Measurements from ENCODE around the gene LIME1. TPM values are rescaled to one million over a fixed set of nuclear protein-coding genes. Genes with fewer than 3 reads are reported as not detected.

LIME1 gene
- total and polyA plus RNA-seq, 9 of the 15 experiments (the other 6 are each of a cell fraction or from before 2014, with no cell fraction given) = 0.11 to 17.1 (median 2.8) TPM; not detected in 2

GRCh38 chr20:63705232-63706026 is 31.0 kb upstream of the LIME1 start:
- POLR2A ChIA-PET = interaction anchor here (0.5 to 4.0 kb wide), 2 partner anchors 160 to 183 kb away, joined by 3 to 23 read pairs; partner anchors contain the start of gene TPD52L2
- FAIRE-seq (no peak), ATAC-seq (no peak), DNase-seq (ENCODE audit: extremely low read depth in 1 of 4, low spot score in 3 of 4) (peak in 2 of 4 experiments; percentile 3 to 5)
- H3K9ac ChIP-seq (ENCODE audit: insufficient read depth in 1 of 2, low read depth in 2 of 2, low read length in 2 of 2) = peak overlapping the region in 1 of 2 experiments; percentile 60; a peak in 1 of 4 replicates
- peaks cover 52% of the 10 kb centered on the region for H3K36me3 ChIP-seq (ENCODE audit: control insufficient read depth, insufficient read depth, low read length)
- WGBS (ENCODE audit: insufficient coverage, low coverage, missing lambda C conversion rate) = 92% methylated on average over 8 of the region's 8 CpGs
- CTCF ChIA-PET (ENCODE audit: low intra/inter-chr PET ratio) = interaction anchor here (0.6 to 2.6 kb wide), 2 partner anchors 159 to 165 kb away, joined by 4 to 18 read pairs; partner anchors contain the start of gene TPD52L2
- peaks cover 22% of the 10 kb centered on the region for H4K20me1 ChIP-seq (replicated peaks; ENCODE audit: control insufficient read depth, insufficient read depth, low read length)
- peaks cover 13 to 79% of the 10 kb centered on the region in 2 experiments for H3K4me1 ChIP-seq (replicated peaks in 1 of 2; ENCODE audit: control insufficient read depth in 2 of 2, insufficient read depth in 2 of 2, low read length in 2 of 2)
- no TSS peak for BruUV-seq (replicated peaks)
- H3K4me3 ChIP-seq = no peak overlapping the region
- in situ Hi-C loops (cut with MboI) = loop anchor here (5.0 kb wide), 1 partner anchor 157 kb away; the partner anchor contains the start of gene ABHD16B
- H3K27ac ChIP-seq (ENCODE audit: extremely low read depth, low read depth, low read length) = no peak overlapping the region
- no peak overlapping the region for H3K4me2 ChIP-seq (ENCODE audit: insufficient read depth, low read length)
- H3K9me3 ChIP-seq (replicated peaks; ENCODE audit: control insufficient read depth, insufficient read depth, low read depth, low read length) = no peaks in the 10 kb centered on the region
- no peaks in the 10 kb centered on the region for H3K27me3 ChIP-seq (ENCODE audit: control insufficient read depth in 2 of 2, insufficient read depth in 2 of 2, low read length in 2 of 2)
- H3K9me1 ChIP-seq (ENCODE audit: control insufficient read depth, insufficient read depth, low read length) = no peaks in the 10 kb centered on the region
- TF ChIP-seq RBFOX2 (IDR thresholded peaks at IDR 0.05; ENCODE audit: low read depth, low read length) (0 out of 2 replicates have a peak, but pooled peaks have one; percentile 6), TRIM25 (IDR thresholded peaks at IDR 0.05; ENCODE audit: borderline replicate concordance) (no peak)
- H3K79me2 ChIP-seq (ENCODE audit: control insufficient read depth, insufficient read depth, low read length) = peaks cover 49% of the 10 kb centered on the region
- intact Hi-C loops (cut with micrococcal nuclease) = loop anchor here (2.0 to 10.0 kb wide), 5 partner anchors 79 to 252 kb away; partner anchors contain the start of genes PTK6, TPD52L2 and UCKL1
- H2AFZ ChIP-seq (ENCODE audit: low read depth, low read length) = no peak overlapping the region
